T-helper 2 cell (primary cell): Measurements from ENCODE around the gene SMYD2.

ENCODE experiments used
- DNase-seq, 5 experiments: peaks; one replicate each; pipeline versions ENCODE4 v3.0.0 to v3.0.0-alpha.2; 2012 to 2022

SMYD2 gene

DNA sequence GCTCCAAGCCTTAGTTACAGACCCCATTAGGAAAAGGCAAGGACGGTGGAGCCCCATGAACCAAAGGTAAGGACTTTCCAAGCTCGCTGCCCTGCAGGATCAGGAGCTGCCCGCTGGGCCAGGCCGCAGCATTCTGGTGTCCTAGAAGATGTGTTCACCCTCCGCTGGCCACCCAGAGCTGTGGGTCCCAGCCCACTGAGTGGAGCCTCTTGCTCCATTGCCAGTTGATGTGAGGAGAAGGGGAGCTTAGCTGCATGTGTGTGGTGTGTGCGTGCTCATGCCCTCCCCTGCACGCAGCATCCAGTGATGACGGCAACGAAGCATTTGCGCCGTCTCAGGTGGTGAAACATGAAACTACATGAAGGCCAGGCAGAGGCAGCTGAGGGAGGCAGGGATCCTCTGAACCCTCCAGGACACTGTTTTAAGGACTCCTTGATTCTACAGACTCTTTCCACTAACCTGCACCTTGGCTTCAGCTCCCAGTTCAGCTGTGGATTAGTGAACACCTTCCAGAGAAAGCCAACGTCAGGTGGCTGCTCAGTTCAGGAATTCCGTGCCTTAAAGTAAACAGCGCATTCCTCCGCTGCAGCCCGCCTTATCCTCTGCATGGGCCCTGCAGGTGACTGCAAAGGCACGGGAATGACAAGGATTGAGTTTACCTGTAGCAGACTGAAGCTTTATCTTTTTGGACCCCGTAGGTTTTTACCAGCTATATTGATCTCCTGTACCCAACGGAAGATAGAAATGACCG is 48.7 kb downstream of the SMYD2 start:
- DNase-seq = no peak

GRCh38 chr1:214330222-214330621 is 49.3 kb downstream of the SMYD2 start:
- no peak for DNase-seq

DNA sequence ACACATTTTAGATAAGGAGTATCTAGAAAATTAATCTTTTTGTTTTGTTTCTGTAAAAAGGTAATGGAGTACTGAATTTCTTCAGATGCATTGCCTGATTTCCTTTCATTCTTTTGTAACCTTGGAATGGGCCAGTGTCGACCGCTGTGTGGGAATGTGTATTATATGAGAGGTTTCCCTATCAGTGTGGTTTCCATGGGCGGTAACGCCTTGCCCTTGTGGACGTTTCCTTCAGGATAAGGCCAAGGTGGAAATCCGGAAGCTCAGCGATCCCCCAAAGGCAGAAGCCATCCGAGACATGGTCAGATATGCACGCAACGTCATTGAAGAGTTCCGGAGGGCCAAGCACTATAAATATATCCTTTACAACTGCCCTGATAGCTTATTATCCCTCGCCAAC is 49.8 kb downstream of the SMYD2 start:
- no peak for DNase-seq

DNA sequence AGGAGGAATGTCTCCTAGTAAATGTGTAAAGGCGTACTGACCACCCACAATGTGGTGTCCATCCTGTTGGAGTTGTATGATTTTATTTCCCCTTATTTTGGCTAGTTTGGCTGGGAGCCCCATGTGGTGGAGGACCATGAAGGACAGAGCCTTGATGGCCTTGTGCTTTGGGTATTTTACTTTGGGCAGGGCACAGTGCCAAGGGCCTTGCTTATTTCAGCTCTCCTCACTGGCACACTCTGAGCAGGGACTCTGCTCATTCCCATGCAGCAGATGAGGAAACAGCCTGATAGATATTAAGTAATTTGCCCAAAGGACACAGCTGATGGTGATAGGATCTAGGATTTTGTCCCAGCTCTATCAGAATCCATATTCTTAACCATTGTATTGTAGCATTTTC is 50.2 kb downstream of the SMYD2 start:
- DNase-seq = no peak

DNA sequence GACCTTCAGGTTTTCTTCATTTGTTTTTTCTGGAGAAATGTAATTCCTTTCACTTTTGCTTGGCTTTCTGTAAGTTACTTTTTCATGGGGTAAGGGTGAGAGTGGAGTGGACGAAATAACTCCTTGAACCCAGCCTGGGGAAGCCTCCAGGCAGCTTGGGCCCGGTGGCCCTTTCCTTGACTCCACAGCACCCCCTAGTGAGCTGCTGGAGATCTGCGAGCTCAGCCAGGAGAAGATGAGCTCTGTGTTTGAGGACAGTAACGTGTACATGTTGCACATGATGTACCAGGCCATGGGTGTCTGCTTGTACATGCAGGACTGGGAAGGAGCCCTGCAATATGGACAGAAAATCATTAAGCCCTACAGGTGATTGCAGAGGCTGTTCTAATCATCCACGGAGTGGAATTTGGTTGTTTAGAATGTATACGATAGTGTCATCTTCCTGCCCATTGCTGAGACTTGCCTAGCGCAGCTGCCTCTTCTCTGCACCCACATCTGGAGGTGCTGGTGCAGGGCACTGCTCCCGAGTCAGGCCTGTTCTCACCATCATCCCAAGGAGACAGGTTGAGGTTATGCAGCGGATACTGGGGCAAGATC is 51.0 kb downstream of the SMYD2 start:
- peak in 4 of 5 experiments; percentile 16 to 62 (median 24) for DNase-seq

- DNase-seq = peak in 1 of 5 experiments; percentile 64
Observed at GRCh38 chr1:214332946-214333798, 52.2 kb downstream of the SMYD2 start.

DNA sequence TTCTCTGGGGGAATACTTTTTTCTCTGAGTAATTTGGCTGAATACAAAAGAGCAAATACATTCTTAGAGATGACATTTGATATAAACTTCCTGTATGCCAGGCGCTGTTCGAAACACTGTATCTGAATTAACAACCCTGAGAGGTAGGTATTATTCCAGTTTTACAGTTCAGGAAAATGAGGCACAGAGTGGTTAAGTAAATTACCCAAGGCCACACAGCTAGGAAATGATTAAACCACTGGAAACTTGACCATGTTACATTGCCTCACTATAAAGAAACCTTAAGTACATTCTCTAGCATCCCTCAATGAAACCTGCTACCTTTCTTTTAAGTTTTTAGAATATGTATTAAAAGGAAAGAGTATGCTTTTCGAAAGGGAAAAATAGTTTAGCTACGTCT is 54.6 kb downstream of the SMYD2 start:
- no peak for DNase-seq

- no peak for DNase-seq
Observed at GRCh38 chr1:214337015-214337414, 56.1 kb downstream of the SMYD2 start.

- no peak for DNase-seq
Observed at GRCh38 chr1:214337511-214337910, 56.6 kb downstream of the SMYD2 start.

DNA sequence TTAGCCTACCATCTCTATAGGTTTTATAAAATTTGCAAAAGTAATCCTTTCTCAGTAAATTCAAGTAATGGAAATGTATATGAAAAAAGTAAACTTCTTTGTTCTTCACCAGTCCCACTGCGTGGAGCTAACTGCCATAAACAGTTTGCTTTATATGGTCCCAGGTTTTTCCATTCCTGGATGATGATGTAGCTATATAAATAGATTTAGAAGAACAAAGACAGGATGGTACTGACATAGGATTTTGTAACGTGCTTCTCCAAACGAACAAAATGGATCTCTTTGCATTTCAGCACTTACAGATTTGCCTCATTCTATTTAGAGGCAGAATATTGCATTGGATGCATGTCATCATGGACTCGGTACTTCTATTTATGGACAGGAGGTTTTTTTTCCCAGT is 57.3 kb downstream of the SMYD2 start:
- DNase-seq = no peak

DNA sequence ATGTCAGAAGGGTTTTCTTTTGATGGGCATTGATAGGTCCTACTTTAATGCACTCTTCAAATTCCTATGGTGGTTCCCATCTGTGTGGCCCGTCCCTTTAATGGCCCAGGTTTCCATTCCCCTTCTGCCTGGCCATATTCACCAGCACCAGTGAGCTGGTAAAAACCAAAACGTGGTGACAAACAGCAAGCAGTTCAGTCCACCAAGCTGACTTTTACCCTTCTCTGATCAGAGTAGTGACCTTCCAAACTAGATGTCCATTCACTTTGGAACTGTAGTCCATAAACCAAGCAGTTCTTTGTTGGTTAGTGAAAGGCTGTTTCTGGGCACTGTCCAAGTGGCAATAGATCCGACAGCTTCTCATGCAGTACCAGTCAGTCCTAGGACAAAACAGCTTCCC is 60.5 kb downstream of the SMYD2 start:
- no peak for DNase-seq

DNA sequence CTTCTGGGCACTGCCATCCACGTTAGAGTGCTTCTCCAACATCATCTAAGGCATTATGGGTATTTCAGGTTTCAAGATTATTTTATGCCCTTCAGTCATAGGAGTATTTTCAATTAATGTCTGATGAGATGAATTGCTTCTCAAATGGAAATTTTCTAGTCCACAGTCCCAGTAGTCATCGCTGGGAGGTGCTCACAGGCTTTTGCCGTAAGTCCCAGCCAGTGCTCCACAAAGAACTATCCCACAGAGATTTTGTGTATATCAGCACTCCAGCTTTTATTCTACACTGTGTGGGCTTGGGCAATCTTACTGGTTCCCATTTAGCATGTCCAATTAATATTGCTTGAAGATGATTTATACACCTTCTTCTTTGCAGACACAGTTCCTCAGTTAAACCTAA is 61.0 kb downstream of the SMYD2 start:
- no peak for DNase-seq

- no peak for DNase-seq
Observed at GRCh38 chr1:214342525-214342924, 61.6 kb downstream of the SMYD2 start.

- no peak for DNase-seq
Observed at GRCh38 chr1:214344897-214345296, 63.9 kb downstream of the SMYD2 start.

- DNase-seq = no peak
Observed at GRCh38 chr1:214349008-214349407, 68.0 kb downstream of the SMYD2 start.

DNA sequence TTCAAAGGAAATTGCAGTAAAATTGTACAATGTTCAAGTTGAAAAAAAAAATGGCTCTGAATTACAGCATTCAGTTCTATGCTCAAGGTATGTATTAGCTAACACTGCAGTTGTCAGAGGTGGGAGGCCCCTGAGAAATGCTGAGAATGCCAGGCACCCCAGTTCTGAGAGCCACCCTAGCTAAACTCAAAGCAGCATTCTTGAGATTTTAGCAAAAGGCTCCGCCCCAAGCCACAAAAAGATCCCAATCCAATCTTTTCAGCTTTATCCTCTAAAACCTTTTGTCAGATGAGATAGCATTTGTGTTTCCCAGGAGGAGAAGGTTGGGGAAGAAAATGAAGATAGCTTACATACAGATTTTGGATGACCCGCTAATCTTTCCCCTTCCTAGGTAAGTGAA is 68.8 kb downstream of the SMYD2 start:
- no peak for DNase-seq

GRCh38 chr1:214351551-214352277 is 70.8 kb downstream of the SMYD2 start:
- DNase-seq = no peak

DNA sequence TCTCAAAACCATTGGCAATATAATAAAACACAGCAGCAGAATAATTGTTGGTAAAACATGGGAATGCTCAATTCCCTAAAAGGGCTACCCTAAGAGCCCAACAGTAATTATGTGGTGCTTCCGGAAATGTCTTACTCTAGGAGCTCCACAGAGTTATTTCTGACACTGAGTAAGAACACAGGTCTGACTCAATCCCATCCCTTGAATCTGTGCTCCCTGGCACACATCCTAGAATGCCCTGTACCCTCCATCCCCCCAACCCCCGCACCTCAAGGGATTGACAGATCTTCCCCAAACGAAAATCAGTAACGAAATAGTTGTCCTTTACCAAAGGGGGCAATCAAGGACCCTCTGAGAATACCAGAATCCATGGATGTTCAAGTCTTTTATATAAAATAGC is 71.9 kb downstream of the SMYD2 start:
- DNase-seq = no peak

DNA sequence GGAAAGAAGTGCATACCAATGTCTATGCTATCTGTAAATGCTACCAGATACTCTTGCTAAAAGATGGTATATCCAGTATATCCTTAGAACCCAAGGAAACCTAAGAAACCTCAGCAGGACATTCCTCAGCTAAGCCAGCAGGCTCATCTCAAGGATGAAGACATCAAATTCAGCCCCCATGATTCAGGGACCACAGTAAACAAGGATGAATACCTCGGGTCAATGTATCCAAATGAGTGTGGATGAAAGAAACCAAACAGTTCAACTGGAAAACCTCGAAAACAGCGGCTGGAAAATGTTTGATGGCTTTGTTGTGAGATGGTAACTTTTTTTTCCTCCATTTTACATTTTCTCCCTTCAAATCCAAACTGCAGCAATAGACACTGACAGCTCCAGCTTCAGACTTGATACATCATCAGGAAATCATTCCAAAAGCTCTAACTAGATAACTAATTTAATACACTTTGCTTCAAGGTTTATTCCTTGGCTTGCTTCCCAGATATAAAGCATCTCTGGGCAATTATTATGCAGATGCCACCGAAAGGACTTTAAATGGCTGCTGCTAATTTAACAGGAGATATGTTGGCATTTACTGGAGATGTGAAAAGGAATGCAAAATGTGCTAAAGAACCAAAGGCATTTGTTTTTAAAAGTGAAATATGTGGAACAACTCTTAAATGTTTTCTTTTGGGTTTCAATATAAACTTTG is 73.6 kb downstream of the SMYD2 start:
- no peak for DNase-seq

DNA sequence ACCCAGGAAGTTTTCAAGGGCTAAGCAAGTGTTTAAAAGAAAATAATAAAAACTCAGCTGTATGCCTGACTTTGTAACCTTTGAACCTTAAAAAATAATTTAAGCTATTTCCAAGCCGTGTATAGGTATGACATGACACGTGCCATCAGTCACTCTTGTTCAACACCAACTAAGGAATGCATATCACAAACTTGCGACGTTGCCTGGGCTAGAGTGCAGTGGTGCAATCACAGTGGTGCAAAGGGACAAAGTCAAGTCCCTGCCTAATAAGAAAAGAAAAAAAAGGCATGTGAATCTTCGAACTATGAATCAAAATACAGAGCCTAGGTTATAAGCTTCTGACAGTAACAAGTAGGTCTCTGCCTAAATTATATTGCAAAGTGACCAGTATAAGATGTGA is 79.2 kb downstream of the SMYD2 start:
- DNase-seq = no peak

- DNase-seq = no peak
Observed at GRCh38 chr1:214360525-214361164, 79.7 kb downstream of the SMYD2 start.

- DNase-seq = no peak
Observed at GRCh38 chr1:214361636-214362035, 80.7 kb downstream of the SMYD2 start.
